Natural killer cell (primary cell): ENCODE data around the gene SPDYE4. TPM values are rescaled to one million over a fixed set of nuclear protein-coding genes. Genes with fewer than 3 reads are reported as not detected.

ENCODE experiments used
- ATAC-seq, 3 donors: fragments of 150-1000 bp in 2 of 3; fragments of 200-7000 bp in 1 of 3; cut with Tn5 transposase; 1 replicate in 1 of 3; 2 replicates in 2 of 3; pipeline ENCODE4 v1.10.0; 2021; ENCODE audit warnings: mild to moderate bottlenecking in 2 of 3, moderate library complexity in 2 of 3
- DNase-seq, 2 donors: peaks; one replicate each; pipeline versions ENCODE4 v3.0.0 to v3.0.0-alpha.2; 2013 to 2021; ENCODE audit warnings: mixed read lengths in 1 of 2
- H3K27ac ChIP-seq: one replicate; pipeline ENCODE4 v1.5.1; 2013; ENCODE audit warnings: mild to moderate bottlenecking, low read length
- H3K27me3 ChIP-seq: one replicate; pipeline ENCODE4 v1.6.1; 2013; ENCODE audit warnings: low read length; ENCODE audit not compliant: control insufficient read depth, insufficient read depth
- H3K36me3 ChIP-seq: one replicate; pipeline ENCODE4 v1.6.1; 2013; ENCODE audit warnings: low read length; ENCODE audit not compliant: control insufficient read depth, insufficient read depth
- H3K4me1 ChIP-seq: one replicate; pipeline ENCODE4 v1.6.1; 2013; ENCODE audit warnings: low read length; ENCODE audit not compliant: control insufficient read depth, insufficient read depth
- H3K4me3 ChIP-seq: one replicate; pipeline ENCODE4 v1.5.1; 2013; ENCODE audit warnings: low read length
- H3K9me3 ChIP-seq: one replicate; pipeline ENCODE4 v1.6.1; 2013; ENCODE audit warnings: low read length; ENCODE audit not compliant: control insufficient read depth, insufficient read depth
- H3K27ac Mint-ChIP-seq, 2 donors: one replicate each; pipeline ENCODE4 v1.8.0; 2022; ENCODE audit warnings: mild to moderate bottlenecking in 2 of 2, mixed read lengths in 2 of 2, moderate library complexity in 1 of 2
- H3K27me3 Mint-ChIP-seq, 2 donors: one replicate each; pipeline ENCODE4 v1.8.0; 2022; ENCODE audit warnings: low read depth in 2 of 2, mixed read lengths in 2 of 2
- H3K36me3 Mint-ChIP-seq: one replicate; pipeline ENCODE4 v1.8.0; 2022; ENCODE audit warnings: mixed read lengths
- H3K4me1 Mint-ChIP-seq, 2 donors: one replicate each; pipeline ENCODE4 v1.8.0; 2022; ENCODE audit warnings: mixed read lengths in 2 of 2
- H3K4me3 Mint-ChIP-seq: one replicate; pipeline ENCODE4 v1.8.0; 2022; ENCODE audit warnings: mild to moderate bottlenecking, moderate library complexity, mixed read lengths
- H3K9me3 Mint-ChIP-seq, 2 donors: one replicate each; pipeline ENCODE4 v1.8.0; 2022; ENCODE audit warnings: mixed read lengths in 2 of 2
- CTCF ChIP-seq: fragments of 200-600 bp; IDR thresholded peaks from one replicate; pipeline ENCODE4 v1.8.0; 2022; ENCODE audit warnings: antibody characterized with exemption
- WGBS: methylation state at CpG from one replicate; pipeline ENCODE4 v1.1.7; 2013; ENCODE audit warnings: missing lambda C conversion rate; ENCODE audit not compliant: insufficient coverage; 5-methylcytosine and 5-hydroxymethylcytosine counted together
- intact Hi-C: fragments of 100-400 bp; cut with micrococcal nuclease; formaldehyde crosslinking; loops from one replicate; pipeline ENCODE4 v1.14.2; 2022
- total RNA-seq, 4 donors: library from RNA; stranded (reverse); fragments of 120-200 nt in 1 of 4; gene quantifications; one replicate each; pipeline versions ENCODE4 v1.2.3 to v1.2.4, GENCODE V29; 2013 to 2022

SPDYE4 gene
- total RNA-seq, 3 donors from 2014 or later (not counting 1 experiment from before 2014, with no cell fraction given), result not detected

GRCh38 chr17:8799570-8800212, 41.3 kb upstream of the SPDYE4 start:
- Histone ChIP-seq H3K9me3 (no peaks in the 10 kb centered on the region), H3K27ac (no peak overlapping the region), H3K4me3 (no peak overlapping the region), H3K36me3 (no peaks in the 10 kb centered on the region), H3K27me3 (no peaks in the 10 kb centered on the region), H3K4me1 (no peaks in the 10 kb centered on the region)
- ATAC-seq (no peak), DNase-seq (no peak)
- 84% methylated on average over 15 of the region's 15 CpGs for WGBS
- intact Hi-C loops, result no loop called here
- Mint-ChIP-seq H3K4me1 (no peaks in the 10 kb centered on the region), H3K27me3 (peaks cover 0 to 2% of the 10 kb centered on the region in 2 donors), H3K36me3 (no peaks in the 10 kb centered on the region), H3K9me3 (no peaks in the 10 kb centered on the region), H3K27ac (no peak overlapping the region), H3K4me3 (no peak overlapping the region)
- TF ChIP-seq CTCF, result no peak

GRCh38 chr17:8798846-8799569, 40.7 kb upstream of the SPDYE4 start, which contains the start of gene MFSD6L:
Gene MFSD6L (minus strand): TSS chr17:8799365. CDS start chr17:8799120, 245 bp downstream.
- no peak for TF ChIP-seq CTCF
- Mint-ChIP-seq H3K4me3 (no peak within 1 kb of the TSS), H3K36me3 (no peaks in the 10 kb centered on the region), H3K9me3 (no peaks in the 10 kb centered on the region), H3K4me1 (no peaks in the 10 kb centered on the region), H3K27ac (no peak within 1 kb of the TSS), H3K27me3 (peaks cover 0 to 2% of the 10 kb centered on the region in 2 donors)
- peak in 1 of 2 donors; percentile 11 for DNase-seq
- H3K9me3 ChIP-seq, result no peaks in the 10 kb centered on the region
- no peaks in the 10 kb centered on the region for H3K36me3 ChIP-seq
- ATAC-seq, result no peak
- WGBS, result 64% methylated on average over 62 of the region's 62 CpGs
- intact Hi-C loops, result no loop called here
- H3K4me1 ChIP-seq, result no peaks in the 10 kb centered on the region
- H3K27me3 ChIP-seq, result no peaks in the 10 kb centered on the region
- H3K27ac ChIP-seq, result no peak within 1 kb of the TSS
- H3K4me3 ChIP-seq, result no peak within 1 kb of the TSS

- H3K27ac ChIP-seq, result no peak overlapping the region
- Mint-ChIP-seq H3K9me3 (no peaks in the 10 kb centered on the region), H3K36me3 (no peaks in the 10 kb centered on the region), H3K27me3 (peaks cover 0 to 2% of the 10 kb centered on the region in 2 donors), H3K4me1 (no peaks in the 10 kb centered on the region), H3K27ac (no peak overlapping the region), H3K4me3 (no peak overlapping the region)
- no peaks in the 10 kb centered on the region for H3K27me3 ChIP-seq
- no peak for DNase-seq
- WGBS, result 93% methylated on average over 23 of the region's 23 CpGs
- ATAC-seq, result no peak
- H3K4me3 ChIP-seq, result no peak overlapping the region
- H3K4me1 ChIP-seq, result no peaks in the 10 kb centered on the region
- intact Hi-C loops, result no loop called here
- no peaks in the 10 kb centered on the region for H3K9me3 ChIP-seq
- H3K36me3 ChIP-seq, result no peaks in the 10 kb centered on the region
- no peak for TF ChIP-seq CTCF
Measured at GRCh38 chr17:8798176-8798845, 40.0 kb upstream of the SPDYE4 start.
